ENCODE data around the gene CGREF1. TPM values are rescaled to one million over a fixed set of nuclear protein-coding genes. Genes with fewer than 3 reads are reported as not detected.

CGREF1 gene
- total RNA-seq, 4 donors from 2014 or later: 4.0 to 8.5 (median 6.2) TPM

DNA sequence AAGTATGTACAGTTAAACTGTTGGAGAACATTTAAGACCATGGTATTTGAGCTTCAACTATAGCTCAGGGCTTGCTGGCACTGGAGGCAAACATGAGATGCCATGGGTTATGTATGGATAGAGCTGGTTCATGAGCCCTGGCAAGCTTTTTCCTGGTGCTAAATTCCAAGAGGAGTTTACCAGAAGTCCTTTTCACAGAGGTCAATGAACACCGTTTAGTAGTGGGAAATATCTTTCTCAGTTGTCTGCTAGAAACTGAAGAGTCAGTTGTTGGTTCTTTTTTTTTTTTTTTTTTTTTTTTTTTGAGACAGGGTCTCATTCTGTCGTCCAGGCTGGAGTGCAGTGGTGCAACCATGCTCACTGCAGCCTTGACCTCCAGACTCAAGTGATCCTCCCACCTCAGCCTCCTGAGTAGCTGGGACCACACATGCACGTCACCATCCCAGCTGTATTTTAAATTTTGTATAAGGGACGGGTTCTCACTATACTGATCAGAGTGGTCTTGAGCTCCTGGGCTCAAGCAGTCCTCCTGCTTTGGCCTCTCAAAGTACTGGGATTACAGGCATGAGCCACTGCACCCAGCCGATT, 31.0 kb downstream of the CGREF1 start:
- TF ChIP-seq, protein P1, sequence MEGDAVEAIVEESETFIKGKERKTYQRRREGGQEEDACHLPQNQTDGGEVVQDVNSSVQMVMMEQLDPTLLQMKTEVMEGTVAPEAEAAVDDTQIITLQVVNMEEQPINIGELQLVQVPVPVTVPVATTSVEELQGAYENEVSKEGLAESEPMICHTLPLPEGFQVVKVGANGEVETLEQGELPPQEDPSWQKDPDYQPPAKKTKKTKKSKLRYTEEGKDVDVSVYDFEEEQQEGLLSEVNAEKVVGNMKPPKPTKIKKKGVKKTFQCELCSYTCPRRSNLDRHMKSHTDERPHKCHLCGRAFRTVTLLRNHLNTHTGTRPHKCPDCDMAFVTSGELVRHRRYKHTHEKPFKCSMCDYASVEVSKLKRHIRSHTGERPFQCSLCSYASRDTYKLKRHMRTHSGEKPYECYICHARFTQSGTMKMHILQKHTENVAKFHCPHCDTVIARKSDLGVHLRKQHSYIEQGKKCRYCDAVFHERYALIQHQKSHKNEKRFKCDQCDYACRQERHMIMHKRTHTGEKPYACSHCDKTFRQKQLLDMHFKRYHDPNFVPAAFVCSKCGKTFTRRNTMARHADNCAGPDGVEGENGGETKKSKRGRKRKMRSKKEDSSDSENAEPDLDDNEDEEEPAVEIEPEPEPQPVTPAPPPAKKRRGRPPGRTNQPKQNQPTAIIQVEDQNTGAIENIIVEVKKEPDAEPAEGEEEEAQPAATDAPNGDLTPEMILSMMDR (IDR thresholded peaks at IDR 0.05; ENCODE audit: low read depth): no peak

GRCh38 chr2:27086724-27087593, 32.0 kb downstream of the CGREF1 start, which contains the start of gene KHK:
KHK (plus strand) TSS chr2:27086772; CDS start chr2:27087260, 488 bp downstream.
- TF ChIP-seq, protein P1 (IDR thresholded peaks at IDR 0.05; ENCODE audit: low read depth): no peak

GRCh38 chr2:27086090-27086723, 32.7 kb downstream of the CGREF1 start:
- TF ChIP-seq, protein P1 (IDR thresholded peaks at IDR 0.05; ENCODE audit: low read depth): no peak

GRCh38 chr2:27085673-27086089, 33.2 kb downstream of the CGREF1 start:
- TF ChIP-seq, protein P1 (IDR thresholded peaks at IDR 0.05; ENCODE audit: low read depth): no peak

DNA sequence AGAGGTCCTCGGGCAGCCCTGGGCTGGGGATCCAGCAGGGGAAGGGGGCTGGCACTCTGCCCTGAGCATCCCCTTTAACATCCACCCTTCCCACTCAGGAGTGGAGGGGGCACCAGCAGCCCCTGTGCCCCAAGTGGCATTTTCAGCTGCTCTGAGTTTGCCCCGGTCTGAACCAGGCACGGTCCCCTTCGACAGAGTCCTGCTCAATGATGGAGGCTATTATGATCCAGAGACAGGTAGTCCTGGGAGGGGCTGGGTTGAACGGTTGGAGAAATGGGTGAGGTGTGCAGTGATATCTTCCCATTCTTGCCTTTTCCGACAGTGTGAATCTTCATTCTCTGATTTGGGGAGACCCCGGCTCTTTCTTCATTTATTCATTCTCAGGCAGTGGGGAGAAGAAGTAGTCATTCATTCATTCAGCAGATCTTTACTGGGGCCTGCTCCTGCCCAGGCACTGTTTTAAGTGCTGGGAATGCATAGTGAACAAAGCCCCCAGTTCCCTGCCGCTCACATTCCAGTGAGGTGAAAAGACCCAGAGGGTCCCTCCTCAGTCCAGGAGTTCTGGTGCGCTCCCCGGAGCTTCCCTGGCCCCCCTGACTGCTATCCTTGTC, 33.8 kb downstream of the CGREF1 start:
- TF ChIP-seq, protein P1 (IDR thresholded peaks at IDR 0.05; ENCODE audit: low read depth): no peak

DNA sequence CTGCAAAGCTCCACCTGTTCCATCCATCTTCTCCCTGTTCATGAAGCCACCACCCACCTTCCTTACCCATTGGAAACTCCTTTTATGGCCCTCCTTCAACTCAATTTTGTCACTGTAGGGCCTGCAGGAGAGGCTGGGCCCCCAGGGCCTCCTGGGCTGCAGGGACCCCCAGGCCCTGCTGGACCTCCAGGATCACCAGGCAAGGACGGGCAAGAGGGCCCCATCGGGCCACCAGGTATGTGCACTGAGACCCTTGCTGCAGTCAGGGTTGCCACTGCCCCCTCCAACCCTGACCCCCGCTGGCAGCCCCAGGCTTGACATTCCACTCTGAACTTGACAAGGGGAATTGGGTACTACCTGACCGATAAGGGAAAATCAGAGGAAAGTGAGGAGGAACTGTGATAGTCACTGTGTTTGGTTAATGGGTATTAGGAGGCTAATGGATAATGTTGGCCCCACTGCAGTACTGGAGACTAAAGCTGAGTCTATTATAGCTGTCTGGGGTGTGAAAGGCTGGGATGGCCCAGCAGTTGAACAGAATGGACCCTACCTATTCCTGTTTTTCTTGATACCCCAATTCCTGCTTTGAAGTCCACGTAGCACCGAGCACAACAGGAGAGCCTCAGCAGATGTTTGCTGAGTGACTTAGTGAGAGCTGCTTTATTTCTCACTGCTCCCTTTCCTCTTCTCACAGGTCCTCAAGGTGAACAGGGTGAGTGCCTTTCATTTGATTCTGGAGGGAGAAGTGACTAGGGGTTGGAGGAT, 34.4 kb downstream of the CGREF1 start:
- TF ChIP-seq, protein P1 (IDR thresholded peaks at IDR 0.05; ENCODE audit: low read depth): no peak

Data from subcutaneous adipose tissue (tissue), 4 donors.